ENCODE data around the gene GIPC3.

The GIPC3 gene, protein sequence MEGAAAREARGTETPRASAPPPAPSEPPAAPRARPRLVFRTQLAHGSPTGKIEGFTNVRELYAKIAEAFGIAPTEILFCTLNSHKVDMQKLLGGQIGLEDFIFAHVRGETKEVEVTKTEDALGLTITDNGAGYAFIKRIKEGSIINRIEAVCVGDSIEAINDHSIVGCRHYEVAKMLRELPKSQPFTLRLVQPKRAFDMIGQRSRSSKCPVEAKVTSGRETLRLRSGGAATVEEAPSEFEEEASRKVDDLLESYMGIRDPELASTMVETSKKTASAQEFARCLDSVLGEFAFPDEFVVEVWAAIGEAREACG

GRCh38 chr19:3585301-3586126 is at the start of gene GIPC3:
TSS of gene GIPC3 (plus strand) at chr19:3585478. CDS start at chr19:3585598, 120 bp downstream.
- DNase-seq (ENCODE audit: low read depth in 3 of 3, low spot score in 1 of 3), result no peak

- no peak for DNase-seq (ENCODE audit: low read depth in 3 of 3, low spot score in 1 of 3)
These were observed 49.7 kb upstream of the GIPC3 start for GRCh38 chr19:3535563-3535965.

- DNase-seq (ENCODE audit: low read depth in 3 of 3, low spot score in 1 of 3), result no peak
These were observed 49.3 kb upstream of the GIPC3 start for GRCh38 chr19:3535981-3536380.

DNA sequence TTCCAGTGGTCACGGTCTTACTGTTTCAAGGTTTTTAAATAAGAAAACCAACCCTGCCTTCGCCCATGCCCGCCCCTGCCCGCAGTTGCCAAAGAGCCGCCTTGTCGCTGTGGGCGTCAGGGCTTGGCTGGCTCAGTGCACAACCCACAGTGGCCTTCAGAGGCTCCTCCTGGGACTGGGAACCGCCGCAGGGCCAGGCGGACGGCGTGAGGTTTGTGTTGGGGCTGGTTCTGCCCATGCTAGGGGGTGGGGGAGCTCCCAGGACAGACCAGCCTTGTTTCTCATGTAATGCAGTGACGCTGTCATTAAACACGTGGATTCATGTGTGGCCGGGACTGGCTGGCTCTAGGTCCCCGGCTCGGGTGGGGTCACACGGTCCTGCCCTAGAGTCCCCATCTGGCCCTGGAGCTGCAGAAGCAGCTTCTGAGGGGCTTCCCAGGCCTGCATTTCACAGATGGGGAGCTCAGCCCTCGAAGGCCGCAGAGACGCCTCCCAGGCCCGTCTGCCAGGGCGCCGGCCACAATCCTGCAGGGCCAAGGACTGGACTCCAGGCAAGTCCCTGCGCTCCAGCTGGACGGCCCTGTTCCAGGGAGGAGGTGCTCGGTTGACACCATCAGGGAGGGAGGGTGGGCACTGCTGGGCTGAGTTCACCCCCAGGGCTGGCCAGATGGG is 48.7 kb upstream of the GIPC3 start:
- DNase-seq (ENCODE audit: low read depth in 3 of 3, low spot score in 1 of 3), result no peak

GRCh38 chr19:3537101-3537437 is 48.2 kb upstream of the GIPC3 start:
- no peak for DNase-seq (ENCODE audit: low read depth in 3 of 3, low spot score in 1 of 3)

DNA sequence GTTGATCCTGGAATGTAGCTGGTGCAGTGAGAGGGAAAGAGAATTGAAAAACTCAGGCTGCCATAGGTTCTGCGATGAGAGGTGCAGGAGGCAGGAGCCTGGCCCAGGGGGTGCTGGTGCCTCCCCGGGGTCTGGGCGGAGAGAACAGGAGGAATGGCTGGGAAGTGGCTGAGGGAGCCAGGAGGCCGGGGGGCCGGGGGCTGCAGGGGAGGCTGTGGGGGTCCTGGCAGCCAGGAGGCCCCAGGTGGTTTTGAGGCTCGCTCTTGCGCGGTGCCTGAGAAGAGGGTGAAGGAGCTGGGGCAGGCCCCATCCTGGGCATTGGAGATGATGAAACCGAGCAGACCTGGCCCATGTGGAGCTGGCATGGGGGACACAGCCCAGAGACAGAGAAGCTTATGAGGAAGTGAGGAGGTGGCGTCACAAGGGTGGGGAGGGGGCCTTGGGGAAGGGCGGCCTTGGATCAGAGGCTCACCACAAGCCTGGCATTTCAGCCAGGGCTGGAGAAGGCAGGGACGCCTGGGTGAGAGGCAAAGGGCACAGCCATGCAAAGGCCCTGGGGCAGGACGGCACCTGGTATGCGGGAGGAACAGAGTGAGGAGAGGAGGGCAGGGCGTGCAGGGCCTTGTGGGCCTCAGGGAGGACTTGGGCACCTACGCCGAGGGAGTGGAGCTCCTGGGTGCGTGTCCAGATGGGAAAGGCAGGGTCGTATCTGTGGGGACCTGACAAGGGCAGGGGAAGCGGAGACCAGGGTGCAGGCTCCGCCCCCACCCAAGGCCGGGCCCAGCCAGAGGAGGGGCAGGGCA is 47.6 kb upstream of the GIPC3 start:
- DNase-seq (ENCODE audit: low read depth in 3 of 3, low spot score in 1 of 3), result no peak

GRCh38 chr19:3538258-3538929 is 46.9 kb upstream of the GIPC3 start:
- DNase-seq (ENCODE audit: low read depth in 3 of 3, low spot score in 1 of 3), result no peak

- DNase-seq (ENCODE audit: low read depth in 3 of 3, low spot score in 1 of 3), result no peak
These were observed 46.1 kb upstream of the GIPC3 start, which contains the start of gene TEKTIP1 for GRCh38 chr19:3538965-3539755. TSS of gene TEKTIP1 (plus strand) at chr19:3539174. CDS start at chr19:3539178, 4 bp downstream.

- DNase-seq (ENCODE audit: low read depth in 3 of 3, low spot score in 1 of 3), result no peak
These were observed 45.5 kb upstream of the GIPC3 start for GRCh38 chr19:3539756-3540118.

DNA sequence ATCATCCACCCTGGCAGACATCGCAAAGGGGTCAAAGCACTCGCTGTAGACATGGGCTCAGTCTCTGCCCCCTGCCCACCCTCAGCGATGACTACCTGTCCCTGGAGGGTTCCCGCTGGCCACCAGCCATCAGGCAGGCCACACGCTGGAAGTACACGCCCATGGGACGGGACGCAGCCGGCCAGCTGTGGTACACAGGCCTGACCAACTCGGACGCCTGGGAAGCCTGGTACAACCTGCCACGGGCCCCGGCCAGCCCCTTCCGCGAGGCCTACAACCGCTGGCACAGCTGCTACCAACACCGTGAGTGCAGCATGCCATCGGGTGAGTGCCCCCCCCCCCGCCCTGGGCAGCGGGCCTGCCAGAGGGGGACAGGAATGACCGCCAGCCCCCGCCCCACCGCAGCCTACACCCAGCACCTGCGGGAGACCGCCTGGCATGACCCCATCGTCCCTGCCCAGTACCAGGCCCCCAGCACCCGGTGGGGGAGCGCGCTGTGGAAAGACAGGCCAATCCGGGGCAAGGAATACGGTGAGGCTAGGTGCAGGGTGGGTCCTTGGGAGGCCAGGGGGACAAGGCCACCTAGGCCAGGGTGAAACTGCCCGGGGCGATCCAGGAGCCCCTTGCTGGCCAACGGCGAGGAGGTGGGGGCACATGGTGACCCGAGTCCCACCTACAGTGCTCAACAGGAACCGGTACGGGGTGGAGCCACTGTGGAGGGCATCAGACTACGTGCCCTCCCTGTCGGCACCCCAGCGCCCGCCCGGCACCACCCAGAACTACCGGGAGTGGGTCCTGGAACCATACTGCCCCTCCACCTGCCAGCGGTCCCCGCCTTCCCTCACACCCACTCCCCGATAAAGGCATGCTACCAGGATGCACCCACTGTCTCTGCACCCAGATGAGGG is 41.9 kb upstream of the GIPC3 start:
- no peak for DNase-seq (ENCODE audit: low read depth in 3 of 3, low spot score in 1 of 3)

- DNase-seq (ENCODE audit: low read depth in 3 of 3, low spot score in 1 of 3), result no peak
These were observed 41.3 kb upstream of the GIPC3 start for GRCh38 chr19:3544058-3544376.

GRCh38 chr19:3544742-3545668 is 40.3 kb upstream of the GIPC3 start:
- DNase-seq (ENCODE audit: low read depth in 3 of 3, low spot score in 1 of 3), result peak in 2 of 3 donors; percentile 57 to 84

DNA sequence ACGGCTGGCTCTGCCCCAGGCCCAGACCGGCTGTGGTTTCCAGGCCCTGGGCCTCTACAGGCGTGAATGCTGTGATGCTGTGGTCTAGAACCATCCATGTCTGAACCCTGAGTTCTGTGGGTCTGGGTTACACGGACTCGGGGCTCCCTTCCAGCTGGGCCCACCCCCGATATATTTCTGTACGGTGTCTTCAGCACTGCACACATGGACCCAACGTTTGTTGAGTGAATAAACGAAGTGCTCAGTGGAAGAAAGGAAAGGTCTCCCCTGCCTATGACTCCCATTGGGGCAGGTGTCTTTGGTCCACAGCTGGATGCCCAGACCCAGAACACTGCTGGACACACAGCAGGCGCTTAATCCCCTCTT is 39.6 kb upstream of the GIPC3 start:
- DNase-seq (ENCODE audit: low read depth in 3 of 3, low spot score in 1 of 3), result no peak

DNA sequence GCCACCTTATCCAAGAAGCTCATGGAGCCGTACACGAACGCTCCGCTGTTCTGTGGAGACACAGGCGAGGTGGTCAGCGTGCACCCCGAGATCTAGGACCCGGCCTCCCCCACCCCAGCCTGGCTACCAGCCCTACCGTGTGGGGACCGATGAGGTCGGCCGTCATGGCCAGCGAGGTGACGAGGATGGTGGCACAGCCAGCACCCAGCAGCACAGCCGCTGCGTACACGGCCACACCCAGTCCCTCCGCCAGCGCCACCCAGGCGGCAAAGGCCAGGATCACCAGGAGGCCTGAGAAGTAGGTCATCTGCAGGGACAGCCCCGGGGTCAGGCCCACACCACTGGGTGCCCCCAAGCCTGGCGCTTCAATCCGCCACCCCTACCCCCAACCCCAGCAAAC is 39.2 kb upstream of the GIPC3 start:
- no peak for DNase-seq (ENCODE audit: low read depth in 3 of 3, low spot score in 1 of 3)

- peak in 1 of 3 donors; percentile 21 for DNase-seq (ENCODE audit: low read depth in 3 of 3, low spot score in 1 of 3)
These were observed 38.0 kb upstream of the GIPC3 start for GRCh38 chr19:3547301-3547731.

DNA sequence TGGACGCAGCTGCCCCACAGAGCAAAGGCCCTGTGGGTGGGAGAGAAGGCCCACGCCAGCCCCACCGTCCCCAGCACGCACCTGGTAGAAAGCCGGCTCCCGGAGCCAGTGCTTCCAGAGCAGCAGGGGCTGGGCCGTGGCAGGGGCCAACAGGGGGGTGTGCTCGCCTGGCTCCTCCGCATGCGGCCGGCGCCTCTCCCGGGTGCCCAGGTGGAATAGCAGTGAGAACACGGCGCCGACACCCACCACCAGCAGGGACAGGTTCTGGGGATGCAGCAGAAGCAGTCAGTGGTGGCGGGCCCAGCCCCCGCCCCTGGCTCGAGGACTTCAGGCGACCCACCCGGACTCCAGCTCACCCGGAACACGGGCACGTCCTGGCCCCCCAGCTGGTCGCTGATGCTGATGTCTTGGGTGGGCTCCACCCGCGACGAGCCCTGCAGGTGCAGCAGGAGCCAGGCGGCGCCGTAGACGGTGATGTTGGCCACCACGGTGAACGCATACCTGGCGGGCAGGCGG is 37.5 kb upstream of the GIPC3 start:
- no peak for DNase-seq (ENCODE audit: low read depth in 3 of 3, low spot score in 1 of 3)

- DNase-seq (ENCODE audit: low read depth in 3 of 3, low spot score in 1 of 3), result no peak
These were observed 36.7 kb upstream of the GIPC3 start for GRCh38 chr19:3548606-3549005.

- DNase-seq (ENCODE audit: low read depth in 3 of 3, low spot score in 1 of 3), result no peak
These were observed 35.5 kb upstream of the GIPC3 start for GRCh38 chr19:3549816-3550215.
